KMS-11 (cell line): ENCODE results near the gene ZNF280D.

Experiments
- H2AFZ ChIP-seq: fragments of 200-600 bp; sonication (generic); 2 replicates; pipeline ENCODE4 v1.6.1; 2016; ENCODE audit warnings: antibody characterized with exemption, mixed run types, low read depth
- H3K27ac ChIP-seq: fragments of 200-600 bp; sonication (generic); 2 replicates; pipeline ENCODE4 v1.6.1; 2016; ENCODE audit warnings: mild to moderate bottlenecking, mixed run types
- H3K27me3 ChIP-seq: fragments of 200-600 bp; sonication (generic); 2 replicates; pipeline ENCODE4 v1.6.1; 2017; ENCODE audit warnings: mild to moderate bottlenecking, low read depth, mixed run types, moderate library complexity; ENCODE audit not compliant: insufficient read depth
- H3K36me3 ChIP-seq: fragments of 200-600 bp; sonication (generic); 2 replicates; pipeline ENCODE4 v1.6.1; 2017; ENCODE audit warnings: mild to moderate bottlenecking, mixed run types; ENCODE audit not compliant: insufficient read depth
- H3K4me1 ChIP-seq: fragments of 200-600 bp; sonication (generic); 2 replicates; pipeline ENCODE4 v1.6.1; 2016; ENCODE audit warnings: mild to moderate bottlenecking, low read depth, mixed run types; ENCODE audit not compliant: poor library complexity, severe bottlenecking
- H3K4me2 ChIP-seq: fragments of 200-600 bp; sonication (generic); 2 replicates; pipeline ENCODE4 v1.7.0; 2016; ENCODE audit warnings: mild to moderate bottlenecking, mixed run types
- H3K4me3 ChIP-seq: fragments of 200-600 bp; sonication (generic); IDR thresholded peaks from 2 replicates; pipeline ENCODE4 v1.6.1; 2017; ENCODE audit warnings: low read depth, low read length, mixed read lengths; ENCODE audit not compliant: insufficient read depth
- H3K79me2 ChIP-seq: fragments of 200-600 bp; sonication (generic); 2 replicates; pipeline ENCODE4 v1.6.1; 2016; ENCODE audit warnings: low read depth, mixed run types; ENCODE audit not compliant: insufficient read depth
- H3K9ac ChIP-seq: fragments of 200-600 bp; sonication (generic); 2 replicates; pipeline ENCODE4 v1.6.1; 2016; ENCODE audit warnings: mild to moderate bottlenecking, mixed run types
- H4K20me1 ChIP-seq: fragments of 200-600 bp; sonication (generic); 2 replicates; pipeline ENCODE4 v1.6.1; 2016; ENCODE audit warnings: mild to moderate bottlenecking, mixed run types; ENCODE audit not compliant: insufficient read depth
- TF ChIP-seq, protein P1 (sequence below): fragments of 200-600 bp; sonication (generic); conservative IDR thresholded peaks from 2 replicates; pipeline ENCODE4 v1.6.1; 2017; ENCODE audit warnings: low read depth, mild to moderate bottlenecking, antibody characterized with exemption, low read length, moderate library complexity, mixed read lengths

Gene ZNF280D

DNA sequence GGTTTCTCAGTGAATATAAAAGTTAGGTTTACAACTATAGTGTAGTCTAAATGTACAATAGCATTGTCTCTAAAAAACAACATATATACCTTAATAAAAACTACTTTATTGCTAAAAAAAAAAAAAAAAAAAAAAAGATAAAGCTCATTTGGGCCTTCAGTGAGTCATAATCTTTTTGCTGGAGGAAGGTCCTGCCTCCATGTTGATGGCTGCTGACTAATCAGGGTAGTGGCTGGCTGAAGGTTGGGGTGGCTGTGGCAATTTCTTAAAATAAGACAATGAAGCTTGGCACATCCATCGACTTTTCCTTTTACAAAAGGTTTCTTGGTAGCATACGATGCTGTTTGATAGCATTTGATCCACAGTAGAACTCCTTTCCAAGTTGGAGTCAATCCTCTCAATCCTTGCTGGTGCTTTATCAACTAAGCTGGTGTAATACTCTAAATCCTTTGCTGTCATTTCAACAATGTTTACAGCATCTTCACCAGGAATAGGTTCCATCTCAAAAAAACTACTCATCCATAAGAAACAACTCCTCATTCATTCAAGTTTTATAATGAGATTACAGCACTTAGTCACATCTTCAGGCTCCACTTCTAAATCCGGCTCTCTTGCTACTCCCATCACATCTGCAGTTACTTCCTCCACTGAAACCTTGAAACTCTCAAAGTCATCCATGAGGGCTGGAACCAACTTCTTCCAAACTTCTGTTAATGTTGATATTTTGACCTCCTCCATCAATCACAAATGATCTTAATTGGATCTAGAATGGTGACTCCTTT lies 13.3 kb downstream of the ZNF280D start:
- no peaks in the 10 kb centered on the region for H3K36me3 ChIP-seq
- H3K27ac ChIP-seq, result no peak overlapping the region
- H3K4me2 ChIP-seq, result no peak overlapping the region
- TF ChIP-seq, protein P1, sequence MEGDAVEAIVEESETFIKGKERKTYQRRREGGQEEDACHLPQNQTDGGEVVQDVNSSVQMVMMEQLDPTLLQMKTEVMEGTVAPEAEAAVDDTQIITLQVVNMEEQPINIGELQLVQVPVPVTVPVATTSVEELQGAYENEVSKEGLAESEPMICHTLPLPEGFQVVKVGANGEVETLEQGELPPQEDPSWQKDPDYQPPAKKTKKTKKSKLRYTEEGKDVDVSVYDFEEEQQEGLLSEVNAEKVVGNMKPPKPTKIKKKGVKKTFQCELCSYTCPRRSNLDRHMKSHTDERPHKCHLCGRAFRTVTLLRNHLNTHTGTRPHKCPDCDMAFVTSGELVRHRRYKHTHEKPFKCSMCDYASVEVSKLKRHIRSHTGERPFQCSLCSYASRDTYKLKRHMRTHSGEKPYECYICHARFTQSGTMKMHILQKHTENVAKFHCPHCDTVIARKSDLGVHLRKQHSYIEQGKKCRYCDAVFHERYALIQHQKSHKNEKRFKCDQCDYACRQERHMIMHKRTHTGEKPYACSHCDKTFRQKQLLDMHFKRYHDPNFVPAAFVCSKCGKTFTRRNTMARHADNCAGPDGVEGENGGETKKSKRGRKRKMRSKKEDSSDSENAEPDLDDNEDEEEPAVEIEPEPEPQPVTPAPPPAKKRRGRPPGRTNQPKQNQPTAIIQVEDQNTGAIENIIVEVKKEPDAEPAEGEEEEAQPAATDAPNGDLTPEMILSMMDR, result no peak
- H3K27me3 ChIP-seq, result no peaks in the 10 kb centered on the region
- peaks cover 37% of the 10 kb centered on the region for H3K4me1 ChIP-seq
- no peak overlapping the region for H2AFZ ChIP-seq
- no peaks in the 10 kb centered on the region; the same call in 1 of the 2 replicates for H4K20me1 ChIP-seq
- H3K79me2 ChIP-seq, result peaks cover 16% of the 10 kb centered on the region; the same call in 1 of the 2 replicates
- H3K9ac ChIP-seq, result no peak overlapping the region
- H3K4me3 ChIP-seq, result no peak overlapping the region

DNA sequence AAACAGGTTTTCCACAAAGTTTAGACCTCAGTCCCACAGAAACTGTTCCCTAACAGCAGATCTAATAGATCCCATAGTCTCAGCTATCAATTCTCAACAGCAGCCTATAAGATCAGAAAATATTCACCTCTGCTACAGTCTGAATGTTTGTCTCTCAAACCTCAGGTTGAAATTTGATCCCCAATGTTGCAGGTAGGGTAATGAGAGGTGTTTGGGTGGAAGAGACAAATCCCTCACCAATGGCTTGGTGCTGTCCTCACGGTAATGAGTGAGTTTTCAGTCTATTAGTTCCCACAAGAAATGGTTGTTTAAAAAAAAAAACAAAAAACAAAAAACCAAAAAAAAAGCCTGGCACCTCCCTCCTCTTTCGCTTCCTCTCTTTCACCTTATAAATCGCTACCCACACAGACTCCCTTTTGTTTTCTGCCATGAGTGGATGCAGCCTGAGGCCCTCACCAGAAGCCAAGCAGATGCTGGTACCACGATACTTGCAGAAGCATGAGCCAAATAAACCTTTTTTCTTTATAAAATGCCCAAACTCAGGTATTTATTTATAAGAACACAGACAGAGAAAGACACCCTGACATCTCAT lies 14.2 kb downstream of the ZNF280D start:
- H2AFZ ChIP-seq, result no peak overlapping the region
- H3K36me3 ChIP-seq, result no peaks in the 10 kb centered on the region
- peaks cover 39% of the 10 kb centered on the region for H3K4me1 ChIP-seq
- TF ChIP-seq, protein P1, result no peak
- no peaks in the 10 kb centered on the region for H3K27me3 ChIP-seq
- no peak overlapping the region for H3K4me2 ChIP-seq
- H3K4me3 ChIP-seq, result no peak overlapping the region
- no peak overlapping the region for H3K9ac ChIP-seq
- H3K79me2 ChIP-seq, result peaks cover 16% of the 10 kb centered on the region; the same call in 1 of the 2 replicates
- no peaks in the 10 kb centered on the region; the same call in 1 of the 2 replicates for H4K20me1 ChIP-seq
- H3K27ac ChIP-seq, result no peak overlapping the region

DNA sequence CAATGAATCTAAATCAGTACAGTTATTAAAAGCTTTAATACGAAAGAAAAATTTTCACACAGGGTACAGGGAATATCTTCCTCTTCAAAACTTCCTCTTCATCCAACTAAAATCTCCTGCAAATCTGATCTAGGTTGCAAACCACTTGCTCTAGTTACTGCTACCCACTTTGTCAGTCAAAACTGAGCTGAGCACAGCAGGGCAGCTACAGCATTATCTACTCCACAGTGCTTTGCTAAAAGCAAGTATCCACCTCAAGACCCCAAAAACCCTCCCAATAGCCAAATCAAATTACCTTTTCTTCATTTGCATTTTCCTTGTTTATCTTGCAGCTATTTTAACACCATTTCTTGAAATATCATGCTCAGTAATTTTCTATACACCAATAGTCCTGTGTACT lies 14.7 kb downstream of the ZNF280D start:
- Histone ChIP-seq H3K79me2 (peaks cover 16% of the 10 kb centered on the region; the same call in 1 of the 2 replicates), H2AFZ (no peak overlapping the region), H3K36me3 (no peaks in the 10 kb centered on the region), H3K4me3 (no peak overlapping the region), H3K4me1 (peaks cover 34% of the 10 kb centered on the region), H3K27ac (no peak overlapping the region), H3K4me2 (no peak overlapping the region), H3K9ac (no peak overlapping the region), H4K20me1 (no peaks in the 10 kb centered on the region; the same call in 1 of the 2 replicates), H3K27me3 (no peaks in the 10 kb centered on the region)
- TF ChIP-seq, protein P1, result no peak

DNA sequence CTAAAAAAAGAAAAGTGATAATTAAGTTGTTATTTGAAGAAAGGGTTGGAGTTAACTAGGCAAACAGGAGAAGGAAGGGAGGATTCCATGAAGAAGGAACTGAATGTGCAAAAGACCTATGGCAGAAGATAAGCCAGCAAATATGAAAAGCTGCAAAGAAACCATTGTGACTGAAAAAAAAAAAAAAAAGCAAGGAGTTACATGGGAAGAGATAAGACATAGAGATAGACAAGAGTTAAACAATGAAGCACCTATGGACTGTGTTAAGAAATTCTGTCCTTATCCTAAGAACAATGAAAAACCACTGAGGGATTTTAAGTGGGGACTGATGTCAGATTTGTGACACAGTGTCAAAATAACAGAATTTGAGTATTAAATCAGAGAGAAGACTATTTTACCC lies 17.0 kb downstream of the ZNF280D start:
- Histone ChIP-seq H3K4me3 (no peak overlapping the region), H4K20me1 (no peaks in the 10 kb centered on the region; the same call in 1 of the 2 replicates), H3K27me3 (no peaks in the 10 kb centered on the region), H2AFZ (no peak overlapping the region), H3K27ac (no peak overlapping the region), H3K4me2 (no peak overlapping the region), H3K4me1 (peaks cover 33% of the 10 kb centered on the region), H3K9ac (no peak overlapping the region), H3K36me3 (no peaks in the 10 kb centered on the region), H3K79me2 (peaks cover 16% of the 10 kb centered on the region; the same call in 1 of the 2 replicates)
- TF ChIP-seq, protein P1, result no peak
